WERI-Rb-1 (cell line): Measurements from ENCODE around the gene C1QL1.

Experiments
- DNase-seq: peaks from one replicate; pipeline ENCODE4 v3.0.0-alpha.2; 2020
- H3K27ac ChIP-seq: fragments of 250-450 bp; sonication (Bioruptor Pico); 2 replicates; pipeline ENCODE4 v1.5.1; 2020; ENCODE audit warnings: mild to moderate bottlenecking, moderate library complexity
- H3K27me3 ChIP-seq: fragments of 250-450 bp; sonication (Bioruptor Pico); 2 replicates; pipeline ENCODE4 v1.5.1; 2021; ENCODE audit warnings: mild to moderate bottlenecking, low read depth, moderate library complexity; ENCODE audit not compliant: insufficient read depth, severe bottlenecking
- H3K36me3 ChIP-seq: fragments of 250-450 bp; sonication (Bioruptor Pico); 2 replicates; pipeline ENCODE4 v1.5.1; 2020; ENCODE audit warnings: mild to moderate bottlenecking, moderate library complexity
- H3K4me3 ChIP-seq: 2 replicates; pipeline ENCODE4 v1.5.1; 2011; ENCODE audit warnings: low read depth, mild to moderate bottlenecking, control low read depth, low read length
- H3K9me3 ChIP-seq: fragments of 250-450 bp; sonication (Bioruptor Pico); 2 replicates; pipeline ENCODE4 v1.5.1; 2021; ENCODE audit warnings: mild to moderate bottlenecking, moderate library complexity; ENCODE audit not compliant: severe bottlenecking
- CTCF ChIP-seq: IDR thresholded peaks from 2 replicates; pipeline ENCODE4 v1.5.1; 2011; ENCODE audit warnings: low read depth, mild to moderate bottlenecking, control low read depth, inconsistent platforms, low read length

The C1QL1 gene

GRCh38 chr17:44928950-44929720, 39.0 kb downstream of the C1QL1 start:
- no peak for TF ChIP-seq CTCF
- Histone ChIP-seq H3K9me3 (no peaks in the 10 kb centered on the region), H3K27ac (no peak overlapping the region), H3K36me3 (peaks cover 93% of the 10 kb centered on the region), H3K4me3 (no peak overlapping the region), H3K27me3 (no peaks in the 10 kb centered on the region)
- DNase-seq: no peak

GRCh38 chr17:44928136-44928535, 40.0 kb downstream of the C1QL1 start:
- H3K36me3 ChIP-seq: peaks cover 83% of the 10 kb centered on the region

GRCh38 chr17:44927696-44928095, 40.4 kb downstream of the C1QL1 start:
- H3K27me3 ChIP-seq: no peaks in the 10 kb centered on the region
- peaks cover 79% of the 10 kb centered on the region for H3K36me3 ChIP-seq
- no peak overlapping the region for H3K27ac ChIP-seq
- no peak for DNase-seq
- TF ChIP-seq CTCF: no peak
- no peak overlapping the region for H3K4me3 ChIP-seq
- no peaks in the 10 kb centered on the region for H3K9me3 ChIP-seq

More at GRCh38 chr17:44928136-44928535, 40.0 kb downstream of the C1QL1 start:
- Histone ChIP-seq H3K9me3 (no peaks in the 10 kb centered on the region), H3K27ac (no peak overlapping the region), H3K27me3 (no peaks in the 10 kb centered on the region), H3K4me3 (no peak overlapping the region)
- DNase-seq: no peak
- no peak for TF ChIP-seq CTCF

GRCh38 chr17:44926821-44927525, 41.1 kb downstream of the C1QL1 start:
- H3K4me3 ChIP-seq: no peak overlapping the region
- DNase-seq: no peak
- H3K27me3 ChIP-seq: no peaks in the 10 kb centered on the region
- no peaks in the 10 kb centered on the region for H3K9me3 ChIP-seq
- no peak for TF ChIP-seq CTCF
- H3K27ac ChIP-seq: no peak overlapping the region
- peaks cover 72% of the 10 kb centered on the region for H3K36me3 ChIP-seq

GRCh38 chr17:44925731-44926697, 42.1 kb downstream of the C1QL1 start:
- Histone ChIP-seq H3K9me3 (no peaks in the 10 kb centered on the region), H3K27ac (no peak overlapping the region), H3K27me3 (no peaks in the 10 kb centered on the region), H3K4me3 (no peak overlapping the region), H3K36me3 (peaks cover 62% of the 10 kb centered on the region)
- no peak for DNase-seq
- no peak for TF ChIP-seq CTCF
